Panc1 (cell line): ENCODE data around the gene TOP3A. TPM values are rescaled to one million over a fixed set of nuclear protein-coding genes. Genes with fewer than 3 reads are reported as not detected.

Experiments used
- ATAC-seq: fragments of 200-7000 bp; cut with Tn5 transposase; 2 replicates; pipeline ENCODE4 v1.9.1; 2020; ENCODE audit warnings: mild to moderate bottlenecking, moderate library complexity
- BruUV-seq: library from RNA; stranded (reverse); fragments of 400-500 nt; replicated peaks from 2 replicates; lab custom pipeline; 2021; lab: Mats Ljungman, UMichigan
- CTCF ChIA-PET: fragments of 300-600 bp; sonication (Branson Sonifier 250); formaldehyde crosslinking; loops from one replicate; lab custom pipeline; 2022; ENCODE audit warnings: antibody characterized with exemption; lab: Charles Lee
- POLR2A ChIA-PET: fragments of 300-600 bp; sonication (Branson Sonifier 250); formaldehyde crosslinking; loops from one replicate; lab custom pipeline; 2022; ENCODE audit warnings: antibody characterized with exemption; lab: Charles Lee
- DNase-seq: peaks from one replicate; pipeline ENCODE4 v3.0.0-alpha.2; 2010; ENCODE audit warnings: low read depth, low spot score
- H3K27ac ChIP-seq: 2 replicates; pipeline ENCODE4 v1.5.1; 2011; ENCODE audit warnings: mild to moderate bottlenecking, low read length, inconsistent platforms
- H3K27me3 ChIP-seq: fragments of 200-500 bp; sonication (Bioruptor generic); 2 replicates; pipeline ENCODE4 v1.6.0; 2014; ENCODE audit warnings: low read length, inconsistent platforms; ENCODE audit not compliant: control insufficient read depth, insufficient read depth
- H3K36me3 ChIP-seq: fragments of 200-500 bp; sonication (Bioruptor generic); 2 replicates; pipeline ENCODE4 v1.5.1; 2014; ENCODE audit warnings: inconsistent platforms, mild to moderate bottlenecking, low read length, moderate library complexity; ENCODE audit not compliant: control insufficient read depth, insufficient read depth
- H3K4me1 ChIP-seq: 2 replicates; pipeline ENCODE4 v1.5.1; 2011; ENCODE audit warnings: inconsistent platforms, mild to moderate bottlenecking, low read length, moderate library complexity; ENCODE audit not compliant: control insufficient read depth, insufficient read depth
- H3K4me3 ChIP-seq, 2 experiments: 2 replicates each; pipeline ENCODE4 v1.5.1; 2011 to 2012; ENCODE audit warnings: low read depth in 2 of 2, low read length in 2 of 2, mild to moderate bottlenecking in 2 of 2, inconsistent platforms in 1 of 2, moderate library complexity in 1 of 2
- H3K9me3 ChIP-seq: fragments of 200-500 bp; sonication (Bioruptor generic); 2 replicates; pipeline ENCODE4 v1.5.1; 2014; ENCODE audit warnings: low read depth, mild to moderate bottlenecking, inconsistent platforms, low read length, moderate library complexity; ENCODE audit not compliant: control insufficient read depth, insufficient read depth
- POLR2AphosphoS5 ChIP-seq: IDR thresholded peaks from 2 replicates; pipeline ENCODE4 v1.6.1; 2012; ENCODE audit warnings: mild to moderate bottlenecking, low read depth, low read length, moderate library complexity
- SIN3A ChIP-seq: IDR thresholded peaks from 2 replicates; pipeline ENCODE4 v1.6.1; 2012; ENCODE audit warnings: low read depth, mild to moderate bottlenecking, low read length, moderate library complexity, borderline replicate concordance; ENCODE audit not compliant: insufficient read depth
- in situ Hi-C: cut with HindIII; loops from 2 replicates; pipeline ENCODE4 v1.10.0; 2016; ENCODE audit warnings: low sequenced_read_pairs, low pct_unique_long_range_greater_than_20kb
- intact Hi-C: fragments of 100-400 bp; cut with micrococcal nuclease; formaldehyde crosslinking; loops from one replicate; pipeline ENCODE4 v1.10.0; 2022; ENCODE audit not compliant: unreplicated experiment
- microRNA-seq: library from miRNA; unstranded; fragments of <30 nt; microRNA quantifications from one replicate; pipeline ENCODE4 v1.1.0, GENCODE V29; 2020; ENCODE audit not compliant: unreplicated experiment
- total RNA-seq: library from RNA; stranded (reverse); gene quantifications from one replicate; pipeline ENCODE4 v1.2.1, GENCODE V29; 2021; ENCODE audit not compliant: unreplicated experiment
- TF ChIP-seq, protein P1 (sequence below): fragments of 450-650 bp; IDR thresholded peaks from 2 replicates; pipeline ENCODE4 v1.5.1; 2017; ENCODE audit warnings: mild to moderate bottlenecking

The TOP3A gene
- total RNA-seq, 1 experiment from 2014 or later: 49.3 TPM

- in situ Hi-C loops: no loop called here
- no peaks in the 10 kb centered on the region for H3K27me3 ChIP-seq
- no peak for ATAC-seq
Measured at GRCh38 chr17:18224053-18224386, 90.8 kb downstream of the TOP3A start.

More at GRCh38 chr17:18224053-18224386, 90.8 kb downstream of the TOP3A start:
- Histone ChIP-seq H3K36me3 (no peaks in the 10 kb centered on the region), H3K4me1 (peaks cover 7% of the 10 kb centered on the region), H3K4me3 (no peak overlapping the region), H3K27ac (no peak overlapping the region), H3K9me3 (no peaks in the 10 kb centered on the region)
- intact Hi-C loops: no loop called here
- ChIA-PET POLR2A (no interaction called here), CTCF (interaction anchor here (1.3 kb wide), 1 partner anchor 82 kb away, joined by 5 read pairs; no protein-coding TSS in a partner anchor)
- BruUV-seq: no TSS peak
- DNase-seq: no peak
- TF ChIP-seq SIN3A (no peak), POLR2AphosphoS5 (no peak)
- TF ChIP-seq, protein P1, sequence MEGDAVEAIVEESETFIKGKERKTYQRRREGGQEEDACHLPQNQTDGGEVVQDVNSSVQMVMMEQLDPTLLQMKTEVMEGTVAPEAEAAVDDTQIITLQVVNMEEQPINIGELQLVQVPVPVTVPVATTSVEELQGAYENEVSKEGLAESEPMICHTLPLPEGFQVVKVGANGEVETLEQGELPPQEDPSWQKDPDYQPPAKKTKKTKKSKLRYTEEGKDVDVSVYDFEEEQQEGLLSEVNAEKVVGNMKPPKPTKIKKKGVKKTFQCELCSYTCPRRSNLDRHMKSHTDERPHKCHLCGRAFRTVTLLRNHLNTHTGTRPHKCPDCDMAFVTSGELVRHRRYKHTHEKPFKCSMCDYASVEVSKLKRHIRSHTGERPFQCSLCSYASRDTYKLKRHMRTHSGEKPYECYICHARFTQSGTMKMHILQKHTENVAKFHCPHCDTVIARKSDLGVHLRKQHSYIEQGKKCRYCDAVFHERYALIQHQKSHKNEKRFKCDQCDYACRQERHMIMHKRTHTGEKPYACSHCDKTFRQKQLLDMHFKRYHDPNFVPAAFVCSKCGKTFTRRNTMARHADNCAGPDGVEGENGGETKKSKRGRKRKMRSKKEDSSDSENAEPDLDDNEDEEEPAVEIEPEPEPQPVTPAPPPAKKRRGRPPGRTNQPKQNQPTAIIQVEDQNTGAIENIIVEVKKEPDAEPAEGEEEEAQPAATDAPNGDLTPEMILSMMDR: no peak

Small RNAs within 50 kb of the gene (microRNA-seq; reads per million reads assigned to microRNA genes)
- gene MIR6778: not detected

Other genes starting within 250 kb of the TOP3A start
- gene DRG2, start 227.0 kb downstream of the TOP3A start, total RNA-seq: 42.0 TPM
- 0.36 TPM for gene MYO15A, start 206.2 kb downstream of the TOP3A start, total RNA-seq
- gene ALKBH5, start 131.2 kb downstream of the TOP3A start, total RNA-seq: 94.5 TPM
- 18.4 TPM for gene LLGL1, start 89.4 kb downstream of the TOP3A start, total RNA-seq
- 207 TPM for gene FLII, start 56.3 kb downstream of the TOP3A start, total RNA-seq
- gene MIEF2, start 54.3 kb downstream of the TOP3A start, total RNA-seq: 11.2 TPM
- gene SMCR8, start 299 bp upstream of the TOP3A start, total RNA-seq: 24.9 TPM
- gene SHMT1, start 48.6 kb upstream of the TOP3A start, total RNA-seq: 21.7 TPM
- gene EVPLL, start 62.8 kb upstream of the TOP3A start, total RNA-seq: not detected
- gene LGALS9C, start 161.8 kb upstream of the TOP3A start, total RNA-seq: not detected